ENCODE measurements around the gene LCN2.
"Not testable (repeated sequence)": the region's sequence is repeated elsewhere in the genome, so short reads cannot be mapped to it uniquely, and the experiment has no call there.

LCN2 gene

GRCh38 chr9:128130651-128131050, 18.6 kb upstream of the LCN2 start:
- not testable (repeated sequence) for H3K9me3 Mint-ChIP-seq (ENCODE audit: low read depth); H3K27me3 Mint-ChIP-seq; H3K27ac Mint-ChIP-seq; H3K4me3 Mint-ChIP-seq; H3K36me3 Mint-ChIP-seq
- peaks cover 19% of the 10 kb centered on the region for H3K4me1 Mint-ChIP-seq (ENCODE audit: low read depth)

- not testable (repeated sequence) for H3K27ac Mint-ChIP-seq; H3K36me3 Mint-ChIP-seq; H3K4me3 Mint-ChIP-seq; H3K9me3 Mint-ChIP-seq (ENCODE audit: low read depth); H3K27me3 Mint-ChIP-seq
- H3K4me1 Mint-ChIP-seq (ENCODE audit: low read depth): peaks cover 12% of the 10 kb centered on the region
Measured at GRCh38 chr9:128131346-128131745, 17.9 kb upstream of the LCN2 start.

GRCh38 chr9:128132139-128132538, 17.1 kb upstream of the LCN2 start:
- not testable (repeated sequence) for H3K4me3 Mint-ChIP-seq; H3K36me3 Mint-ChIP-seq; H3K27me3 Mint-ChIP-seq; H3K27ac Mint-ChIP-seq; H3K9me3 Mint-ChIP-seq (ENCODE audit: low read depth)
- H3K4me1 Mint-ChIP-seq (ENCODE audit: low read depth): peaks cover 11% of the 10 kb centered on the region

- H3K9me3 Mint-ChIP-seq (ENCODE audit: low read depth); H3K27ac Mint-ChIP-seq; H3K4me1 Mint-ChIP-seq (ENCODE audit: low read depth); H3K36me3 Mint-ChIP-seq; H3K4me3 Mint-ChIP-seq; H3K27me3 Mint-ChIP-seq: not testable (repeated sequence)
Measured at GRCh38 chr9:128135561-128135960, 13.7 kb upstream of the LCN2 start.

GRCh38 chr9:128136816-128137793, 12.1 kb upstream of the LCN2 start:
- Mint-ChIP-seq H3K36me3 (no peaks in the 10 kb centered on the region), H3K9me3 (ENCODE audit: low read depth) (no peaks in the 10 kb centered on the region), H3K4me3 (no peak overlapping the region), H3K27ac (no peak overlapping the region), H3K27me3 (no peaks in the 10 kb centered on the region), H3K4me1 (ENCODE audit: low read depth) (peaks cover 3% of the 10 kb centered on the region)

GRCh38 chr9:128138001-128138400, 11.3 kb upstream of the LCN2 start:
- Mint-ChIP-seq H3K27me3 (no peaks in the 10 kb centered on the region), H3K27ac (no peak overlapping the region), H3K4me1 (ENCODE audit: low read depth) (peaks cover 6% of the 10 kb centered on the region), H3K36me3 (no peaks in the 10 kb centered on the region), H3K9me3 (ENCODE audit: low read depth) (no peaks in the 10 kb centered on the region), H3K4me3 (no peak overlapping the region)

GRCh38 chr9:128139621-128140020, 9.6 kb upstream of the LCN2 start:
- Mint-ChIP-seq H3K4me3 (no peak overlapping the region), H3K9me3 (ENCODE audit: low read depth) (no peaks in the 10 kb centered on the region), H3K4me1 (ENCODE audit: low read depth) (peaks cover 11% of the 10 kb centered on the region)

GRCh38 chr9:128141604-128142003, 7.6 kb upstream of the LCN2 start:
- no peak overlapping the region for H3K4me3 Mint-ChIP-seq
- H3K27me3 Mint-ChIP-seq: no peaks in the 10 kb centered on the region
- peaks cover 11% of the 10 kb centered on the region for H3K4me1 Mint-ChIP-seq (ENCODE audit: low read depth)

More at GRCh38 chr9:128139621-128140020, 9.6 kb upstream of the LCN2 start:
- no peak overlapping the region for H3K27ac Mint-ChIP-seq
- no peaks in the 10 kb centered on the region for H3K27me3 Mint-ChIP-seq
- H3K36me3 Mint-ChIP-seq: no peaks in the 10 kb centered on the region

GRCh38 chr9:128142061-128142460, 7.2 kb upstream of the LCN2 start:
- H3K9me3 Mint-ChIP-seq (ENCODE audit: low read depth): no peaks in the 10 kb centered on the region
- peak overlapping the region; percentile 28 for H3K4me3 Mint-ChIP-seq
- peak overlapping the region; percentile 51 for H3K27ac Mint-ChIP-seq
- no peaks in the 10 kb centered on the region for H3K27me3 Mint-ChIP-seq
- H3K4me1 Mint-ChIP-seq (ENCODE audit: low read depth): peaks cover 11% of the 10 kb centered on the region
- H3K36me3 Mint-ChIP-seq: no peaks in the 10 kb centered on the region

More at GRCh38 chr9:128141604-128142003, 7.6 kb upstream of the LCN2 start:
- Mint-ChIP-seq H3K27ac (no peak overlapping the region), H3K36me3 (no peaks in the 10 kb centered on the region), H3K9me3 (ENCODE audit: low read depth) (no peaks in the 10 kb centered on the region)

- no peaks in the 10 kb centered on the region for H3K36me3 Mint-ChIP-seq
- H3K27me3 Mint-ChIP-seq: no peaks in the 10 kb centered on the region
- H3K27ac Mint-ChIP-seq: no peak overlapping the region
- H3K9me3 Mint-ChIP-seq (ENCODE audit: low read depth): no peaks in the 10 kb centered on the region
- no peak overlapping the region for H3K4me3 Mint-ChIP-seq
- peaks cover 11% of the 10 kb centered on the region for H3K4me1 Mint-ChIP-seq (ENCODE audit: low read depth)
Measured at GRCh38 chr9:128142596-128142995, 6.7 kb upstream of the LCN2 start.

- Mint-ChIP-seq H3K9me3 (ENCODE audit: low read depth) (no peaks in the 10 kb centered on the region), H3K27me3 (no peaks in the 10 kb centered on the region), H3K36me3 (no peaks in the 10 kb centered on the region), H3K27ac (no peak overlapping the region), H3K4me3 (no peak overlapping the region), H3K4me1 (ENCODE audit: low read depth) (peaks cover 11% of the 10 kb centered on the region)
Measured at GRCh38 chr9:128143525-128144238, 5.6 kb upstream of the LCN2 start.

- Mint-ChIP-seq H3K27ac (peak overlapping the region; percentile 41), H3K36me3 (no peaks in the 10 kb centered on the region), H3K27me3 (no peaks in the 10 kb centered on the region), H3K9me3 (ENCODE audit: low read depth) (no peaks in the 10 kb centered on the region), H3K4me1 (ENCODE audit: low read depth) (peaks cover 11% of the 10 kb centered on the region), H3K4me3 (no peak overlapping the region)
Measured at GRCh38 chr9:128144239-128145181, 4.7 kb upstream of the LCN2 start.

- H3K4me3 Mint-ChIP-seq: no peak overlapping the region
- no peaks in the 10 kb centered on the region for H3K36me3 Mint-ChIP-seq
- H3K27ac Mint-ChIP-seq: no peak overlapping the region
- H3K4me1 Mint-ChIP-seq (ENCODE audit: low read depth): peaks cover 11% of the 10 kb centered on the region
- no peaks in the 10 kb centered on the region for H3K9me3 Mint-ChIP-seq (ENCODE audit: low read depth)
- H3K27me3 Mint-ChIP-seq: no peaks in the 10 kb centered on the region
Measured at GRCh38 chr9:128145536-128145935, 3.7 kb upstream of the LCN2 start.

- Mint-ChIP-seq H3K27me3 (no peaks in the 10 kb centered on the region), H3K4me3 (no peak overlapping the region), H3K27ac (no peak overlapping the region), H3K36me3 (no peaks in the 10 kb centered on the region), H3K4me1 (ENCODE audit: low read depth) (peaks cover 11% of the 10 kb centered on the region), H3K9me3 (ENCODE audit: low read depth) (no peaks in the 10 kb centered on the region)
Measured at GRCh38 chr9:128145951-128146351, 3.3 kb upstream of the LCN2 start.

Measured in activated naive CD8-positive, alpha-beta T cell (primary cell).